Mesothelial cell of epicardium (in vitro differentiated cells): ENCODE results near the gene ABCB8. TPM values are rescaled to one million over a fixed set of nuclear protein-coding genes. Genes with fewer than 3 reads are reported as not detected.

Experiments used
- DNase-seq, 2 experiments: peaks; one replicate each; pipeline ENCODE4 v3.0.0; 2021; ENCODE audit warnings: low spot score in 2 of 2; ENCODE audit not compliant: unreplicated experiment in 2 of 2
- H3K27ac Mint-ChIP-seq: 2 replicates; pipeline ENCODE4 v1.8.0; 2021; ENCODE audit warnings: mixed read lengths
- H3K27me3 Mint-ChIP-seq: 2 replicates; pipeline ENCODE4 v1.8.0; 2021; ENCODE audit warnings: low read depth, mixed read lengths
- H3K36me3 Mint-ChIP-seq: 2 replicates; pipeline ENCODE4 v1.8.0; 2021; ENCODE audit warnings: mixed read lengths
- H3K4me1 Mint-ChIP-seq: 2 replicates; pipeline ENCODE4 v1.8.0; 2021; ENCODE audit warnings: mixed read lengths
- H3K4me3 Mint-ChIP-seq: 2 replicates; pipeline ENCODE4 v1.8.0; 2021; ENCODE audit warnings: mild to moderate bottlenecking, moderate library complexity, mixed read lengths
- H3K9me3 Mint-ChIP-seq: 2 replicates; pipeline ENCODE4 v1.8.0; 2021; ENCODE audit warnings: mixed read lengths
- total RNA-seq: library from RNA; stranded (reverse); gene quantifications from 3 replicates; pipeline ENCODE4 v1.2.1, GENCODE V29; 2021
- TF ChIP-seq, protein P1 (sequence below): fragments of 200-600 bp; sonication (generic); IDR thresholded peaks from one replicate; pipeline ENCODE4 v1.5.0; 2021; ENCODE audit warnings: antibody characterized with exemption; ENCODE audit not compliant: unreplicated experiment

ABCB8 gene
- total RNA-seq, 1 donor from 2014 or later, result 40.7 TPM

- Mint-ChIP-seq H3K4me1 (peaks cover 54% of the 10 kb centered on the region), H3K4me3 (peak overlapping the region; percentile 84), H3K36me3 (no peaks in the 10 kb centered on the region), H3K27ac (peak overlapping the region; percentile 87), H3K9me3 (no peaks in the 10 kb centered on the region), H3K27me3 (no peaks in the 10 kb centered on the region)
- DNase-seq, result no peak
- TF ChIP-seq, protein P1, sequence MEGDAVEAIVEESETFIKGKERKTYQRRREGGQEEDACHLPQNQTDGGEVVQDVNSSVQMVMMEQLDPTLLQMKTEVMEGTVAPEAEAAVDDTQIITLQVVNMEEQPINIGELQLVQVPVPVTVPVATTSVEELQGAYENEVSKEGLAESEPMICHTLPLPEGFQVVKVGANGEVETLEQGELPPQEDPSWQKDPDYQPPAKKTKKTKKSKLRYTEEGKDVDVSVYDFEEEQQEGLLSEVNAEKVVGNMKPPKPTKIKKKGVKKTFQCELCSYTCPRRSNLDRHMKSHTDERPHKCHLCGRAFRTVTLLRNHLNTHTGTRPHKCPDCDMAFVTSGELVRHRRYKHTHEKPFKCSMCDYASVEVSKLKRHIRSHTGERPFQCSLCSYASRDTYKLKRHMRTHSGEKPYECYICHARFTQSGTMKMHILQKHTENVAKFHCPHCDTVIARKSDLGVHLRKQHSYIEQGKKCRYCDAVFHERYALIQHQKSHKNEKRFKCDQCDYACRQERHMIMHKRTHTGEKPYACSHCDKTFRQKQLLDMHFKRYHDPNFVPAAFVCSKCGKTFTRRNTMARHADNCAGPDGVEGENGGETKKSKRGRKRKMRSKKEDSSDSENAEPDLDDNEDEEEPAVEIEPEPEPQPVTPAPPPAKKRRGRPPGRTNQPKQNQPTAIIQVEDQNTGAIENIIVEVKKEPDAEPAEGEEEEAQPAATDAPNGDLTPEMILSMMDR, result peak; percentile 20
Measured at GRCh38 chr7:151060113-151060415, 31.8 kb downstream of the ABCB8 start.

DNA sequence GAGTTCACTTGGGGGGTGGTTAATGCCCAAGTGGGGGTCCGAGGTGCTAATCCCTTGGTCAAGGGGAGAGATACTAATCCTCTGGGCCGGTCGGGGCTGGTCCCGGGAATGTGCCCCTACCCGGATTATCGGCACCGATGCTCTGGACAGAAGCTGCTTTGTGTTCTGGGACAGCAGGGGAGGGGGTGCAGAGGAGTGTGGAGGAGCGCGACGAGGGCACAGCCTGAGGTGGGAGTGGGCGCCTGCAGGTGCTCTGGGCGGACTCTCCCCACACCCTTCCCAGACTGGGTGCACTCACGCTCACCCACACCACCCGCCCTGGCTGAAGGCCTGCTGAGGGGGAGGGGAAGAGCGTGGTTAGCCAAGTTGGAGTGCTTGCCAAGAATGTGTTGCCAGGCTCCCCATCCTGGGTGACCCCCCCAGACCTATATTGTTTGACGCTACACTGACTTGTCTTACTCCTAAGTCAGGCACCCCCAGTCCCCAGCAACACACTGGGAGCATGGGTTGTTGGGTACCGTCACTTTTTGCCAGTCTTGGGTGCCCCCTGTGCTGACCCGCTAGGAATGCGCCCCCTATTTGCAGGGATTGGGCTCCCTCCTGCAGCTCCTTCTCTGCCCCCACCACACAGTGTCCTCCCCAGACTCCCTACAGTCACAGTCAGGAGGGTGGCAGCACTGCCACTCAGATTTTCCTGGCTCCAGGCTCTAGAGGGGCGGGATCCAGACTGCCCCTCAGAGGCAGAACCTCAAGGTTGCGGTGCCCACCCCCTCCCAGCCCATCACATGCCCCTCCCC, 32.4 kb downstream of the ABCB8 start:
- Mint-ChIP-seq H3K36me3 (peaks cover 5% of the 10 kb centered on the region), H3K4me3 (peak overlapping the region; percentile 84), H3K27me3 (no peaks in the 10 kb centered on the region), H3K4me1 (peaks cover 54% of the 10 kb centered on the region), H3K27ac (peak overlapping the region; percentile 87), H3K9me3 (no peaks in the 10 kb centered on the region)
- TF ChIP-seq, protein P1, result no peak
- DNase-seq, result no peak

DNA sequence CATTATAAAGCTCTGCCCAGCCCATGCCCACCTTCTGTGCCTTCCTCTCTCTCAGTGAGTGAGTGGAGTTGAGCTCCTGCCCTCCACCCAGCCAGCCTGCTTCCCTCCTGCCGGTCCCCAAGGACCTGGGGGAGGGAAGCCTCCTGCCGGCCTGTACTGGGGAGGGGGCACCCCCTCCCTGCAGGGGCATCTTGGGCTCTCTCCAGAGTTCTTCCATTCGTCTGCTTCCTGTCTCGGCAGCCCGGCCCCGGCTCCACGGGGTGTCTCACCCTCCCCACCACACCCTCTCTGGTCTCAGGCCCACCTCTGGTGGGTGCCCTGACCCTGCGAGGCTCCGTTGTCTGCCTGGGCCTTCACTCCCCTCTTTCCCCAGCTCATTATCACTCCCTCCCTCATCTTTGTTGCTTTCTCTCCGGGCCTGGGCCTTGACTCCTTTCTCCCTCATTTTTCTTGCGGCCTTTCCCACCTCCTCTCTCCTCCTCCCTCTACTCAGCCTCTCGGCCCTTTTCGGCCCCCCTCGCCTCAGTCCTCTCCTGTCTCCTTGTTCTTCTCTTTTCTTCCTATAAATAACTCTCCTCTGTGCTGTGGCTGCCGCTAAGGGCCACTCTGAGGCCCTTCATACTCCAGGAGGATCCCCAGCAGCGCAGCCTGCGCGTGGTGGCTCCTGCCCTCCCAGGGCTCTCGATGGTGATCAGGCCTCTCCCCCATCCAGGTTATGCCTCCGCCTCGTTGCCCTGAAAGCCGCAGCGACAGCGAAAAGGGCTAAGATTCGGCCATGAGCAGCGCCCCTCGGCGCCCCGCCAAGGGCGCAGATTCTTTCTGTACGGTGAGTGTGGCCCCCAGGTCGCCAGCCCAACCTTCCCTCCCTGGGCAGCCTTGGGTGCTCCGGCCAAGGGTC, 33.2 kb downstream of the ABCB8 start:
- Mint-ChIP-seq H3K4me1 (peaks cover 51% of the 10 kb centered on the region), H3K36me3 (peaks cover 5% of the 10 kb centered on the region), H3K27ac (peak overlapping the region; percentile 87), H3K27me3 (no peaks in the 10 kb centered on the region), H3K4me3 (peak overlapping the region; percentile 84), H3K9me3 (no peaks in the 10 kb centered on the region)
- no peak for DNase-seq
- TF ChIP-seq, protein P1, result no peak

DNA sequence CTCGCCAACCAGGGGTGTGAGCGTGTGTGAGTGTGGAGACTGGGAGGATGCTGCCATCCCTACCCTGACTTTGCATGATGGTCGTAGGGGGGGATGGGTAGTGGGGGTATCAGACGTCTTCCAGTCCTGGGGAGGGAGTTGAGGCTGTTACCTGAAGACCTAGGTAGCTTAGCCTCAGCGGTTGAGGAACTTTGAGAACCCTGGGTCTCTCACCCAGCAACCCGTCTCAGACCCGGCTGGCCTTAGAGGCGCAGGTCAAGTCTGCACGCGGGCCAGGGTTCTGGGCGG, 33.8 kb downstream of the ABCB8 start:
- no peak for DNase-seq
- Mint-ChIP-seq H3K4me1 (peaks cover 45% of the 10 kb centered on the region), H3K27me3 (no peaks in the 10 kb centered on the region), H3K27ac (no peak overlapping the region), H3K36me3 (peaks cover 5% of the 10 kb centered on the region), H3K9me3 (no peaks in the 10 kb centered on the region), H3K4me3 (peak overlapping the region; percentile 84)
- TF ChIP-seq, protein P1, result no peak

DNA sequence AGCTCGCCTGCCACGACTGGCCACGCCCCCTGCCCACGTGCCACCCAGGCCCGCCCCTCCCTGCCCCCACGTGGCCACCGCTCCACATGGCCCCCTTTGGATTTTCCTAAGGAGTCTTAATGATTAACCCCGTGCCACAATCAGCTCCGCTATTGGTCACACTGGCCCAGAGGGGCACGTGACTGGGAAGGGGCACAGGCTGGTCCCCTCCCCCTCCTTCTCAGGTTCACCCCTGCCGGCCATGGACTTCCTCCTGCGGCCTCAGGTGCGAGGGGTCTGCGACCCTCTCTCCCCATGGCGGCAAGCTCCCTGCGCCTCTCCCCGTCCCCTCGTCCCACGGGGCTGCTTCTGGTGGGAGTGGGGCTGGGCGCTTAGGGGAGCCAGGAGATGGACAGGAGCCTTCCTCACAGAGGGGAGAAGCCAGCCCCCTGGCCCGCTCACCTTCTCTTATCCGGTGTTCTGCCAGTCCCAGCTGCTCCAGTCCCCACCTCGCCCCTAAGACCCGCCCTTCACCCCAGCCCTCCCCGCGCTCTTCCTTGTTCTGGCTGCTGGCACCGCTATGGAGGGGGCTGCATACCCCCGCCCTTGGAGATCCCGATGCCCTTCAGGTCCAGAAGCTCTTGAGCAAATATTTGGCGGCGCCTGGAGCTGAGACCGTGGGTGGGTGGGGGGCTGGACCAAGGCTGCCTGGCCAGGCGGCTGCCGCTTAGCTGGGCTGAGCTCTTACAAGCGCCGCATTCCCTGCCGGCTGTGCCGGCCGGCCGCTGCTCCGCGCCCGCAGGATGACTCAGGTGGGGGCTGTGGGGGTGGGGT, 34.4 kb downstream of the ABCB8 start:
- Mint-ChIP-seq H3K27me3 (no peaks in the 10 kb centered on the region), H3K36me3 (peaks cover 8% of the 10 kb centered on the region), H3K27ac (no peak overlapping the region), H3K9me3 (no peaks in the 10 kb centered on the region), H3K4me1 (peaks cover 44% of the 10 kb centered on the region), H3K4me3 (peak overlapping the region; percentile 26)
- no peak for DNase-seq
- TF ChIP-seq, protein P1, result no peak
